ENCODE data around the gene ALKBH5.

ALKBH5 gene

DNA sequence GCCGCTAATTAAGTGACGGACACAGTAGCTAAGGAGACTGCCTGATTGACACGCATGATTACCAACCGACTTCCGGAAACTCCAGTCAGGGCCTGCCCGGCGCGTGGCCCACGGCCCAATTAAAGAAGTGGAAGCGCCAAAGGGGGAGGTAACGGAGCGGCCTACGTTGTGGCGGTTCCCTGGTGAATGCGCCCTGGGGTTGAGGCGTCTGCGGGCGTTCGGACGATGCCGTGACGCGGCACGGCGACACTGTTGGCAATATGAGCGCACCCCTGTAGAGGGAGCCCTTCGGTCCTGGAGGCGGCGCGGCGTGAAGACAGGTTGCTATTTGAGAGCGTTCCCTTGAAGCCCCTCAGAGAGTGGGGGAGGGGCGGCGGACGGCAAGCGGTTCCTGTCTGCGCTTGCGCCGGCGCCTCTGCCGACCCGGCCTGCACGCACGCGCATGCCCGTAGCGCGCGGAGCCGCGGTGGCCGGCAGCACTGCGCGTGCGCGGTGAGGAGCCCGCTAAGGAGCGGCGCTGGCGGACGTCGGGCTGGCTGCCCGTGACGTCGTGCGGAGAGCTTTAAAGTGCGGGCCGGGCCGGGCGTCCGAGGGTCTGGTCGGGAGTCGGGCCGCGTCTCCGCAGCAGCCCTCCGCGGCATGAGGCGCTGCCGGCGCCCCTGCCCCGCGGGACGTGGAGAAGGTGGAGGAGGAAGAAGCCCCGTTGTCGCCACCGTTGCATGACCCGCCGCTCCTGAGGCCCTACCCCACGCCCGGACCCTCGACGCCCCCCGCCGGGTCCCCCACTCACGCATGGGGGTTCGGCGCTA is at the start of gene ALKBH5:
Gene ALKBH5, plus strand, starts transcription at position 495 of the 809 bp plus-strand sequence. CDS start 416 bp downstream, outside the sequence.
- peak within 1 kb of the TSS; percentile 89 for H3K4me3 ChIP-seq (ENCODE audit: low read depth, low read length)
- ChIA-PET POLR2A (interaction anchor here (0.6 to 2.0 kb wide), 9 partner anchors 10 to 66 kb away, joined by 3 to 9 read pairs (median 3); no protein-coding TSS in a partner anchor), CTCF (interaction anchor here (1.1 to 1.5 kb wide), 5 partner anchors 10 to 43 kb away, joined by 3 to 7 read pairs (median 4); no protein-coding TSS in a partner anchor)
- TF ChIP-seq CTCF (IDR thresholded peaks at IDR 0.05; ENCODE audit: insufficient read depth, low read length, missing control alignments): peak; percentile 50
- peak; percentile 99 for DNase-seq (ENCODE audit: low read depth, low spot score)

DNA sequence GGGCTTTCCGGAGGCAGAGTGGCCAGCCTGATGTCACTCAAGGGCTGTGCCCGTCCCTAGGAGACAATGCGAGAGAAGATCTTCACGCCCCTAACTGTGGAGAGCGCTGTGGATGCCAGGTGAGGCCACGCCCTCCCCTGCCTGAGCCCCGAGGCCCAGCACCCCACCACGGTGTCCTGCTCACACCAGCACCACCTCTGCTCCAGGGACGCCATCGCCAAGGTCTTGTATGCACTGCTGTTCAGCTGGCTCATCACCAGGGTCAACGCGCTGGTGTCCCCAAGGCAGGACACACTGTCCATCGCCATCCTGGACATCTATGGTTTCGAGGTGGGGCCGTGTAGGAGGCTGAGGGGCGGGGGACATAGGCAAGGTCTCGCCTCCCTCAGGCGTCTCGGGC is 47.3 kb upstream of the ALKBH5 start:
- ChIA-PET CTCF (no interaction called here), POLR2A (no interaction called here)
- no peak for DNase-seq (ENCODE audit: low read depth, low spot score)
- TF ChIP-seq CTCF (IDR thresholded peaks at IDR 0.05; ENCODE audit: insufficient read depth, low read length, missing control alignments): no peak
- no peak overlapping the region for H3K4me3 ChIP-seq (ENCODE audit: low read depth, low read length)

- TF ChIP-seq CTCF (IDR thresholded peaks at IDR 0.05; ENCODE audit: insufficient read depth, low read length, missing control alignments): no peak
- CTCF ChIA-PET: interaction anchor here (0.9 to 6.9 kb wide), 9 partner anchors 8 to 50 kb away, joined by 3 to 67 read pairs (median 5); no protein-coding TSS in a partner anchor
- POLR2A ChIA-PET: no interaction called here
- no peak overlapping the region for H3K4me3 ChIP-seq (ENCODE audit: low read depth, low read length)
- no peak for DNase-seq (ENCODE audit: low read depth, low spot score)
These were observed 45.4 kb upstream of the ALKBH5 start for GRCh38 chr17:18138065-18138749.

DNA sequence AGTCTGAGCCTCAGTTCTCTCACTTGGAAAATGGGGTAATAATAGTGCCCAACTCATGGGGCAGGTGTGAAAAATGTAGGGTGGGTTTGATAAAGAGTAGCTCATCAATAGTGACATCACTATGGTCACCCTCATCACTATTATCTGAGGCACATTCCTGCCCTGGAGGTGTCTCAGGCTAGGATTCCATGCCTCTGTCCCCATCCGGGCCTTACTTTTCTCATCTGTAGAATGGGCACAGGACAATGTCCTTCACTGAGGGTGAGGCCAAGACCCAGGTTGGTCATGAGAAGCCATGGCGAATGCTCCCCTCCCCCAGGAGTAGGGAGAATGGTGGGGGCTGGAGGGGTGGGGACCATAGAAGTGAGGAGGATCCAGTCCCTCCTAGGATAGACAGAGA is 44.5 kb upstream of the ALKBH5 start:
- TF ChIP-seq CTCF (IDR thresholded peaks at IDR 0.05; ENCODE audit: insufficient read depth, low read length, missing control alignments): no peak
- DNase-seq (ENCODE audit: low read depth, low spot score): no peak
- ChIA-PET POLR2A (no interaction called here), CTCF (interaction anchor here (0.9 to 6.9 kb wide), 6 partner anchors 9 to 79 kb away, joined by 3 to 67 read pairs (median 5); no protein-coding TSS in a partner anchor)
- H3K4me3 ChIP-seq (ENCODE audit: low read depth, low read length): no peak overlapping the region

DNA sequence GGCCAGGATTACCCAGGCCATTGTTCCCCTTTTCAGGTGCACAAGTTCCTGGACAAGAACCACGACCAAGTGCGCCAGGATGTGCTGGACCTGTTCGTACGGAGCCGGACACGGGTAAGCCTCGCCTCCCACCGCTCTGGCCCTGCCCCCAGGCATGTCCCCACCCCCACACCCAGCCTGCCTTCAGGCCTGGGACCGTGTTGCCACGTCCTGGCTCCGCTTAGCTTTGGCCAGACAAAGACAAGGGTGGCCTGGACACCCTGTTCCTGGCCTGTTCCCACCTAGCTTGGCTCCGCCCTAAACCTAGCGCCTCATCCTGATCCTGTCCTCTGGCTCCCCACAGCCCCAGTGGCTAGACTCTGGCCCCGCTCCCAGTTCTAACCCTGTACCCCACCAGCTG is 44.1 kb upstream of the ALKBH5 start:
- POLR2A ChIA-PET: no interaction called here
- CTCF ChIA-PET: interaction anchor here (1.0 to 6.9 kb wide), 7 partner anchors 8 to 78 kb away, joined by 3 to 67 read pairs (median 5); no protein-coding TSS in a partner anchor
- H3K4me3 ChIP-seq (ENCODE audit: low read depth, low read length): no peak overlapping the region
- TF ChIP-seq CTCF (IDR thresholded peaks at IDR 0.05; ENCODE audit: insufficient read depth, low read length, missing control alignments): no peak
- no peak for DNase-seq (ENCODE audit: low read depth, low spot score)

- ChIA-PET CTCF (interaction anchor here (1.0 to 6.9 kb wide), 14 partner anchors 8 to 80 kb away, joined by 3 to 67 read pairs (median 6); partner anchors contain the start of gene ALKBH5), POLR2A (no interaction called here)
- DNase-seq (ENCODE audit: low read depth, low spot score): no peak
- TF ChIP-seq CTCF (IDR thresholded peaks at IDR 0.05; ENCODE audit: insufficient read depth, low read length, missing control alignments): peak; percentile 39
- no peak overlapping the region for H3K4me3 ChIP-seq (ENCODE audit: low read depth, low read length)
These were observed 43.7 kb upstream of the ALKBH5 start for GRCh38 chr17:18139949-18140348.

Measured in AG04449 (cell line).